Body of pancreas (tissue), 4 donors: ENCODE results near the gene HIF1A. TPM values are rescaled to one million over a fixed set of nuclear protein-coding genes. Genes with fewer than 3 reads are reported as not detected.
"Not testable (repeated sequence)": the region's sequence is repeated elsewhere in the genome, so short reads cannot be mapped to it uniquely, and the experiment has no call there.

ENCODE experiments used
- ATAC-seq: fragments of 150-250 bp; one replicate; pipeline ENCODE4 v1.9.1; 2016
- DNase-seq, 4 donors: peaks; one replicate each; pipeline ENCODE4 v3.0.0-alpha.2; 2019
- H3K27ac ChIP-seq, 4 donors: fragments of 200-600 bp; sonication (generic); 1 replicate in 3 of 4; 2 replicates in 1 of 4; pipeline versions ENCODE4 v1.5.1 to v1.6.1; 2016 to 2019; ENCODE audit warnings: mild to moderate bottlenecking in 1 of 4, mixed read lengths in 1 of 4, moderate library complexity in 1 of 4
- H3K27me3 ChIP-seq, 2 donors: fragments of 200-600 bp; sonication (generic); one replicate each; pipeline ENCODE4 v1.6.0; 2016; ENCODE audit warnings: mild to moderate bottlenecking in 1 of 2
- H3K36me3 ChIP-seq, 2 donors: fragments of 200-600 bp; sonication (generic); replicated peaks in 1 of 2; 2 replicates each; pipeline ENCODE4 v1.5.1; 2016; ENCODE audit warnings: low read depth in 2 of 2; ENCODE audit not compliant: insufficient read depth in 1 of 2
- H3K4me1 ChIP-seq: fragments of 200-600 bp; sonication (generic); one replicate; pipeline ENCODE4 v1.6.0; 2016
- H3K4me3 ChIP-seq, 2 donors: fragments of 200-600 bp; sonication (generic); 1 replicate in 1 of 2; 2 replicates in 1 of 2; pipeline ENCODE4 v1.5.1; 2016 to 2019
- H3K9me3 ChIP-seq, 3 donors: fragments of 200-600 bp; sonication (generic); 1 replicate in 2 of 3; 2 replicates in 1 of 3; pipeline ENCODE4 v1.5.1; 2016
- CTCF ChIP-seq, 7 experiments: fragments of 450-650 bp in 4 of 7; fragments of 200-600 bp in 3 of 7; sonication (generic) in 3 of 7; IDR thresholded peaks; one replicate each; pipeline ENCODE4 v1.5.1; 2016 to 2019; ENCODE audit warnings: antibody characterized with exemption in 7 of 7
- POLR2A ChIP-seq, 3 donors: fragments of 450-650 bp; IDR thresholded peaks; one replicate each; pipeline ENCODE4 v1.6.1; 2016; ENCODE audit warnings: antibody characterized with exemption in 3 of 3, mild to moderate bottlenecking in 2 of 3
- WGBS, 2 donors: methylation state at CpG; one replicate each; pipeline ENCODE4 v1.1.5; 2017; 5-methylcytosine and 5-hydroxymethylcytosine counted together
- intact Hi-C: fragments of 100-400 bp; cut with DNase I; formaldehyde crosslinking; loops from one replicate; pipeline ENCODE4 v1.15.1; 2023
- total RNA-seq, 2 donors: library from RNA; depleted of rRNA; stranded (reverse); fragments of >200 nt; gene quantifications; one replicate each; pipeline ENCODE4 v1.1.0, GENCODE V29; 2016

Gene HIF1A
- total RNA-seq, 2 donors from 2014 or later = 36.8 to 66.9 TPM

GRCh38 chr14:61754627-61755381 is 59.5 kb downstream of the HIF1A start:
- ATAC-seq (no peak), DNase-seq (no peak)
- peaks cover 10% of the 10 kb centered on the region for H3K4me1 ChIP-seq
- no peaks in the 10 kb centered on the region for H3K36me3 ChIP-seq
- no peaks in the 10 kb centered on the region for H3K9me3 ChIP-seq
- no peaks in the 10 kb centered on the region for H3K27me3 ChIP-seq
- TF ChIP-seq POLR2A (IDR thresholded peaks at IDR 0.05) (no peak), CTCF (IDR thresholded peaks at IDR 0.05) (no peak)
- H3K27ac ChIP-seq = no peak overlapping the region
- WGBS, 2 donors = 66 to 68% methylated on average over 5 of the region's 5 CpGs
- intact Hi-C loops = loop anchor here (10.0 kb wide), 1 partner anchor 50 kb away; no protein-coding TSS in a partner anchor
- H3K4me3 ChIP-seq = no peak overlapping the region

GRCh38 chr14:61755382-61755742 is 60.0 kb downstream of the HIF1A start:
- not testable (repeated sequence) for H3K4me3 ChIP-seq, H3K9me3 ChIP-seq, DNase-seq, H3K27me3 ChIP-seq, H3K4me1 ChIP-seq, ATAC-seq, H3K27ac ChIP-seq, H3K36me3 ChIP-seq
- intact Hi-C loops = loop anchor here (10.0 kb wide), 1 partner anchor 51 kb away; no protein-coding TSS in a partner anchor

GRCh38 chr14:61756135-61756534 is 60.8 kb downstream of the HIF1A start:
- H3K4me3 ChIP-seq = no peak overlapping the region
- no peaks in the 10 kb centered on the region for H3K9me3 ChIP-seq
- TF ChIP-seq CTCF (IDR thresholded peaks at IDR 0.05) (no peak), POLR2A (IDR thresholded peaks at IDR 0.05) (no peak)
- no peak overlapping the region for H3K27ac ChIP-seq
- H3K36me3 ChIP-seq = no peaks in the 10 kb centered on the region
- DNase-seq (no peak), ATAC-seq (no peak)
- WGBS, 2 donors = 51 to 69% methylated on average over 2 of the region's 2 CpGs
- H3K27me3 ChIP-seq = no peaks in the 10 kb centered on the region
- H3K4me1 ChIP-seq = peaks cover 1% of the 10 kb centered on the region
- intact Hi-C loops = loop anchor here (10.0 kb wide), 1 partner anchor 51 kb away; no protein-coding TSS in a partner anchor

- no peaks in the 10 kb centered on the region for H3K27me3 ChIP-seq
- no peak overlapping the region for H3K4me3 ChIP-seq
- 73 to 87% methylated on average over 7 of the region's 7 CpGs for WGBS, 2 donors
- no peaks in the 10 kb centered on the region for H3K36me3 ChIP-seq
- no peak overlapping the region for H3K27ac ChIP-seq
- intact Hi-C loops = loop anchor here (10.0 kb wide), 1 partner anchor 55 kb away; no protein-coding TSS in a partner anchor
- TF ChIP-seq CTCF (IDR thresholded peaks at IDR 0.05) (no peak), POLR2A (IDR thresholded peaks at IDR 0.05) (no peak)
- H3K4me1 ChIP-seq = peaks cover 21% of the 10 kb centered on the region
- DNase-seq (no peak), ATAC-seq (no peak)
- no peaks in the 10 kb centered on the region for H3K9me3 ChIP-seq
These were observed 64.6 kb downstream of the HIF1A start for GRCh38 chr14:61759878-61760277.

GRCh38 chr14:61761557-61761956 is 66.2 kb downstream of the HIF1A start:
- DNase-seq (no peak), ATAC-seq (no peak)
- no peaks in the 10 kb centered on the region for H3K36me3 ChIP-seq
- no peaks in the 10 kb centered on the region for H3K27me3 ChIP-seq
- H3K9me3 ChIP-seq = no peaks in the 10 kb centered on the region
- TF ChIP-seq POLR2A (IDR thresholded peaks at IDR 0.05) (no peak), CTCF (IDR thresholded peaks at IDR 0.05) (no peak)
- peak overlapping the region; percentile 74 to 90 (median 82) for H3K27ac ChIP-seq
- 48 to 56% methylated on average over 5 of the region's 5 CpGs for WGBS, 2 donors
- H3K4me1 ChIP-seq = peaks cover 21% of the 10 kb centered on the region
- no peak overlapping the region for H3K4me3 ChIP-seq
- intact Hi-C loops = no loop called here
